Keratinocyte (primary cell): ENCODE measurements around the gene PRIMA1. TPM values are rescaled to one million over a fixed set of nuclear protein-coding genes. Genes with fewer than 3 reads are reported as not detected.

Source experiments
- DNase-seq: peaks from one replicate; pipeline ENCODE4 v3.0.0-alpha.2; 2011; ENCODE audit warnings: low read depth, missing footprints, low spot score
- FAIRE-seq: peaks from 2 replicates; lab custom pipeline; 2011; peaks lifted over from hg19 to GRCh38; lab: Jason Lieb, UNC
- H2AFZ ChIP-seq: 2 replicates; pipeline ENCODE4 v1.6.0; 2012; ENCODE audit warnings: low read length, control low read depth, inconsistent platforms; ENCODE audit not compliant: control insufficient read depth
- H3K27ac ChIP-seq: 2 replicates; pipeline ENCODE4 v1.5.1; 2011; ENCODE audit warnings: low read length; ENCODE audit not compliant: control insufficient read depth, insufficient read depth
- H3K27me3 ChIP-seq: 3 replicates; pipeline ENCODE4 v1.6.0; 2011; ENCODE audit warnings: low read length; ENCODE audit not compliant: control insufficient read depth, insufficient read depth; ENCODE audit errors: extremely low read depth
- H3K36me3 ChIP-seq, 2 experiments: 2 replicates in 1 of 2; 3 replicates in 1 of 2; pipeline ENCODE4 v1.5.1; 2011; ENCODE audit warnings: low read length in 2 of 2, mild to moderate bottlenecking in 1 of 2; ENCODE audit not compliant: control insufficient read depth in 2 of 2, insufficient read depth in 2 of 2; ENCODE audit errors: extremely low read depth in 1 of 2
- H3K4me1 ChIP-seq: 3 replicates; pipeline ENCODE4 v1.5.1; 2011; ENCODE audit warnings: low read length; ENCODE audit not compliant: control insufficient read depth, insufficient read depth; ENCODE audit errors: extremely low read depth
- H3K4me2 ChIP-seq: 3 replicates; pipeline ENCODE4 v1.6.0; 2011; ENCODE audit warnings: low read depth, low read length; ENCODE audit not compliant: control insufficient read depth, insufficient read depth; ENCODE audit errors: extremely low read depth
- H3K4me3 ChIP-seq, 3 experiments: fragments of 200-600 bp in 1 of 3; sonication (generic) in 1 of 3; 2 replicates in 2 of 3; 3 replicates in 1 of 3; pipeline ENCODE4 v1.5.1; 2011 to 2016; ENCODE audit warnings: low read length in 3 of 3, mild to moderate bottlenecking in 3 of 3, control low read depth in 2 of 3, inconsistent platforms in 1 of 3, low read depth in 1 of 3, mixed read lengths in 1 of 3, mixed run types in 1 of 3, moderate library complexity in 1 of 3; ENCODE audit not compliant: control insufficient read depth in 2 of 3, insufficient read depth in 2 of 3; ENCODE audit errors: extremely low read depth in 1 of 3
- H3K79me2 ChIP-seq: 2 replicates; pipeline ENCODE4 v1.6.0; 2012; ENCODE audit warnings: low read length; ENCODE audit not compliant: control insufficient read depth, insufficient read depth
- H3K9ac ChIP-seq: 3 replicates; pipeline ENCODE4 v1.6.0; 2011; ENCODE audit warnings: low read length; ENCODE audit not compliant: control insufficient read depth, insufficient read depth; ENCODE audit errors: extremely low read depth
- H3K9me1 ChIP-seq: 3 replicates; pipeline ENCODE4 v1.6.0; 2011; ENCODE audit warnings: low read length; ENCODE audit not compliant: control insufficient read depth, insufficient read depth; ENCODE audit errors: extremely low read depth
- H3K9me3 ChIP-seq: 2 replicates; pipeline ENCODE4 v1.5.1; 2012; ENCODE audit warnings: low read depth, low read length; ENCODE audit not compliant: control insufficient read depth
- H4K20me1 ChIP-seq: 3 replicates; pipeline ENCODE4 v1.6.0; 2011; ENCODE audit warnings: low read length; ENCODE audit not compliant: control insufficient read depth, insufficient read depth; ENCODE audit errors: extremely low read depth
- CTCF ChIP-seq, 3 experiments: IDR thresholded peaks in 1 of 3; conservative IDR thresholded peaks in 1 of 3; optimal IDR thresholded peaks in 1 of 3; 2 replicates in 2 of 3; 3 replicates in 1 of 3; pipeline versions ENCODE3 to v1.5.1; 2011; ENCODE audit warnings: low read length in 3 of 3, mild to moderate bottlenecking in 3 of 3, moderate library complexity in 2 of 3, control low read depth in 1 of 3, inconsistent platforms in 1 of 3; ENCODE audit not compliant: insufficient read depth in 2 of 3; ENCODE audit errors: extremely low read depth in 1 of 3
- EZH2 ChIP-seq: IDR thresholded peaks from one replicate; pipeline ENCODE4 v1.6.1; 2012; ENCODE audit warnings: inconsistent platforms, mild to moderate bottlenecking, low read length, moderate library complexity
- dilution Hi-C: fragments of 300-500 bp; cut with MboI; formaldehyde crosslinking; loops from one replicate; pipeline ENCODE4 v1.7.0; 2020; ENCODE audit warnings: low sequenced_read_pairs; ENCODE audit not compliant: extremely low pct_ligation_motif_present
- polyA plus RNA-seq, 5 experiments: library from polyadenylated mRNA; depleted of rRNA in 3 of 5; stranded (reverse) in 3 of 5; stranded (forward) in 1 of 5; unstranded in 1 of 5; fragments of >200 nt; gene quantifications; 1 replicate in 1 of 5; 2 replicates in 3 of 5; 3 replicates in 1 of 5; pipeline versions ENCODE4 v1.2.1 to v1.2.3, GENCODE V29; 2011 to 2012; ENCODE audit warnings: missing spikeins in 2 of 5, low read depth in 1 of 5, low replicate concordance in 1 of 5

Gene PRIMA1
- polyA plus RNA-seq, 1 donor (not counting 4 experiments of a cell fraction or from before 2014, with no cell fraction given) = not detected

- no peaks in the 10 kb centered on the region for H3K4me1 ChIP-seq
- dilution Hi-C loops = no loop called here
- H3K9ac ChIP-seq = no peak overlapping the region
- TF ChIP-seq CTCF (optimal IDR thresholded peaks at IDR 0.05 in 1 of 3, IDR thresholded peaks at IDR 0.05 in 1 of 3, conservative IDR thresholded peaks at IDR 0.05 in 1 of 3; ENCODE audit: extremely low read depth in 1 of 3, insufficient read depth in 2 of 3, low read length in 3 of 3) = no peak
- no peak for TF ChIP-seq EZH2
- H4K20me1 ChIP-seq = no peaks in the 10 kb centered on the region
- H2AFZ ChIP-seq = no peak overlapping the region
- no peak for FAIRE-seq
- H3K4me2 ChIP-seq = no peak overlapping the region
- no peak overlapping the region for H3K27ac ChIP-seq
- H3K9me3 ChIP-seq = no peaks in the 10 kb centered on the region
- H3K27me3 ChIP-seq = no peaks in the 10 kb centered on the region
- H3K36me3 ChIP-seq = no peaks in the 10 kb centered on the region
- no peak for DNase-seq
- no peak overlapping the region for H3K4me3 ChIP-seq
- H3K79me2 ChIP-seq = no peaks in the 10 kb centered on the region
- H3K9me1 ChIP-seq = no peaks in the 10 kb centered on the region
Measured at GRCh38 chr14:93734086-93734822, 54.0 kb downstream of the PRIMA1 start.

- Histone ChIP-seq H3K9me3 (no peaks in the 10 kb centered on the region), H3K9me1 (no peaks in the 10 kb centered on the region), H3K4me3 (no peak overlapping the region), H4K20me1 (no peaks in the 10 kb centered on the region), H3K79me2 (no peaks in the 10 kb centered on the region), H3K9ac (no peak overlapping the region), H3K4me2 (no peak overlapping the region), H3K27ac (no peak overlapping the region), H3K4me1 (no peaks in the 10 kb centered on the region), H3K27me3 (no peaks in the 10 kb centered on the region), H2AFZ (no peak overlapping the region), H3K36me3 (no peaks in the 10 kb centered on the region)
- TF ChIP-seq CTCF (optimal IDR thresholded peaks at IDR 0.05 in 1 of 3, IDR thresholded peaks at IDR 0.05 in 1 of 3, conservative IDR thresholded peaks at IDR 0.05 in 1 of 3; ENCODE audit: extremely low read depth in 1 of 3, insufficient read depth in 2 of 3, low read length in 3 of 3) (no peak), EZH2 (no peak)
- no peak for DNase-seq
- no peak for FAIRE-seq
- dilution Hi-C loops = no loop called here
Measured at GRCh38 chr14:93733631-93734030, 54.7 kb downstream of the PRIMA1 start.
